ENCODE results near the gene SAPCD2. TPM values are rescaled to one million over a fixed set of nuclear protein-coding genes. Genes with fewer than 3 reads are reported as not detected.
A peak's percentile ranks its signal among the peaks of the same experiment; 100 is the strongest.

SAPCD2 gene
- total RNA-seq, 2 donors from 2014 or later, result 20.8 to 24.9 TPM

GRCh38 chr9:137069508-137070091, 757 bp downstream of the SAPCD2 start:
- peaks cover 10% of the 10 kb centered on the region for H3K27me3 Mint-ChIP-seq (ENCODE audit: insufficient read depth)
- H3K27ac ChIP-seq (ENCODE audit: low read depth, low read length), result no peak overlapping the region
- TF ChIP-seq CTCF (conservative IDR thresholded peaks at IDR 0.05), result no peak
- peaks cover 15% of the 10 kb centered on the region for H3K4me1 Mint-ChIP-seq
- no peaks in the 10 kb centered on the region for H3K9me3 ChIP-seq (ENCODE audit: control insufficient read depth, low read length)
- no peaks in the 10 kb centered on the region for H3K36me3 ChIP-seq (ENCODE audit: control insufficient read depth, insufficient read depth, low read length)
- no peaks in the 10 kb centered on the region for H3K27me3 ChIP-seq (ENCODE audit: control insufficient read depth, insufficient read depth, low read length, poor library complexity, severe bottlenecking)
- DNase-seq, result no peak
- H3K9me3 Mint-ChIP-seq, result no peaks in the 10 kb centered on the region
- WGBS, 2 experiments (ENCODE audit: insufficient coverage in 1 of 2, insufficient read length in 1 of 2), result 5 to 6% methylated on average over 11 to 52 of the region's 52 CpGs
- peaks cover 2% of the 10 kb centered on the region for H3K36me3 Mint-ChIP-seq (ENCODE audit: low read depth)
- peak overlapping the region; percentile 54 for H3K4me3 Mint-ChIP-seq
- H3K27ac Mint-ChIP-seq, result no peak overlapping the region
- no peak overlapping the region for H3K9ac ChIP-seq (ENCODE audit: extremely low read depth, low read length, poor library complexity, severe bottlenecking)
- peaks cover 3% of the 10 kb centered on the region for H3K4me1 ChIP-seq (ENCODE audit: control insufficient read depth, insufficient read depth, low read length)
- H3K4me3 ChIP-seq (ENCODE audit: low read length), result peak overlapping the region; percentile 76

- no peak for TF ChIP-seq CTCF (conservative IDR thresholded peaks at IDR 0.05)
- Histone ChIP-seq H3K27ac (ENCODE audit: low read depth, low read length) (no peak overlapping the region), H3K9me3 (ENCODE audit: control insufficient read depth, low read length) (no peaks in the 10 kb centered on the region), H3K4me1 (ENCODE audit: control insufficient read depth, insufficient read depth, low read length) (peaks cover 3% of the 10 kb centered on the region), H3K27me3 (ENCODE audit: control insufficient read depth, insufficient read depth, low read length, poor library complexity, severe bottlenecking) (no peaks in the 10 kb centered on the region), H3K36me3 (ENCODE audit: control insufficient read depth, insufficient read depth, low read length) (no peaks in the 10 kb centered on the region), H3K9ac (ENCODE audit: extremely low read depth, low read length, poor library complexity, severe bottlenecking) (no peak overlapping the region), H3K4me3 (ENCODE audit: low read length) (peak overlapping the region; percentile 76)
- Mint-ChIP-seq H3K9me3 (no peaks in the 10 kb centered on the region), H3K4me3 (peak overlapping the region; percentile 54), H3K27me3 (ENCODE audit: insufficient read depth) (peaks cover 6% of the 10 kb centered on the region), H3K36me3 (ENCODE audit: low read depth) (peaks cover 2% of the 10 kb centered on the region), H3K4me1 (peaks cover 15% of the 10 kb centered on the region), H3K27ac (no peak overlapping the region)
- no peak for DNase-seq
- 93 to 96% methylated on average over 8 to 17 of the region's 17 CpGs for WGBS, 2 experiments (ENCODE audit: insufficient coverage in 1 of 2, insufficient read length in 1 of 2)
Observed at GRCh38 chr9:137068539-137069507, 1.5 kb downstream of the SAPCD2 start.

- Mint-ChIP-seq H3K27ac (peak overlapping the region; percentile 30), H3K36me3 (ENCODE audit: low read depth) (peaks cover 2% of the 10 kb centered on the region)
- TF ChIP-seq CTCF (conservative IDR thresholded peaks at IDR 0.05), result peak; percentile 77
Observed at GRCh38 chr9:137067860-137068538, 2.4 kb downstream of the SAPCD2 start.

More at GRCh38 chr9:137067860-137068538, 2.4 kb downstream of the SAPCD2 start:
- peak; percentile 94 for DNase-seq
- Mint-ChIP-seq H3K27me3 (ENCODE audit: insufficient read depth) (peaks cover 3% of the 10 kb centered on the region), H3K9me3 (no peaks in the 10 kb centered on the region), H3K4me3 (peak overlapping the region; percentile 54), H3K4me1 (peaks cover 15% of the 10 kb centered on the region)
- H3K9ac ChIP-seq (ENCODE audit: extremely low read depth, low read length, poor library complexity, severe bottlenecking), result no peak overlapping the region
- no peaks in the 10 kb centered on the region for H3K36me3 ChIP-seq (ENCODE audit: control insufficient read depth, insufficient read depth, low read length)
- 68 to 85% methylated on average over 8 to 12 of the region's 12 CpGs for WGBS, 2 experiments (ENCODE audit: insufficient coverage in 1 of 2, insufficient read length in 1 of 2)
- peaks cover 3% of the 10 kb centered on the region for H3K4me1 ChIP-seq (ENCODE audit: control insufficient read depth, insufficient read depth, low read length)
- no peaks in the 10 kb centered on the region for H3K27me3 ChIP-seq (ENCODE audit: control insufficient read depth, insufficient read depth, low read length, poor library complexity, severe bottlenecking)
- H3K4me3 ChIP-seq (ENCODE audit: low read length), result no peak overlapping the region
- H3K9me3 ChIP-seq (ENCODE audit: control insufficient read depth, low read length), result no peaks in the 10 kb centered on the region
- H3K27ac ChIP-seq (ENCODE audit: low read depth, low read length), result no peak overlapping the region

Measured in endodermal cell (in vitro differentiated cells).